T-helper 1 cell treated with Interleukin-12 subunit alpha and Interleukin-12 subunit beta and Interleukin-4 antibody, amounts not matched to agents 30 ng/mL and 1 ng/mL, for 36 hours (primary cell): ENCODE measurements around the gene PLOD1. TPM values are rescaled to one million over a fixed set of nuclear protein-coding genes. Genes with fewer than 3 reads are reported as not detected.
"Not testable (repeated sequence)": the region's sequence is repeated elsewhere in the genome, so short reads cannot be mapped to it uniquely, and the experiment has no call there.

Experiments
- intact Hi-C: fragments of 100-400 bp; cut with micrococcal nuclease; formaldehyde crosslinking; loops from one replicate; pipeline ENCODE4 v1.15.1; 2024
- total RNA-seq: library from RNA; stranded (reverse); gene quantifications from 2 replicates; pipeline ENCODE4 v1.2.3, GENCODE V29; 2022

PLOD1 gene
- total RNA-seq, 1 donor from 2014 or later = 27.0 TPM

DNA sequence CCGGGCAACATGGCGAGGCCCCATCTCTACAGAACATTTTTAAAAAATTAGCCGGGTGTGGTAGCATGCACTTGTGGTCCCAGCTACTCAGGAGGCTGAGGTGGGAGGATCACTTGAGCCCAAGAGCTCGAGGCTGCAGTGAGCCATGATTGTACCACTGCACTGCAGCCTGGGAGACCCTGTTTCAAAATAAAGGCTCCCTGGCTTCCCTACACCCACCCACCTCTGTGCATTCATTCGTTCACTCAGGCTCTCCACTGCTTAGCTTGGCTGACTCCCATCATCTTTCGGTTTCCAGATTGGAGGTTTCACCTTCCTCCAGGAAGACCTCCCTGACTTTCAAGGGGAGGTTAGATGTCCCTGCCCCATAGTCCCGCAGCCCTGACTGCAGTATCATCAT lies 22.5 kb upstream of the PLOD1 start:
- intact Hi-C loops = no loop called here

DNA sequence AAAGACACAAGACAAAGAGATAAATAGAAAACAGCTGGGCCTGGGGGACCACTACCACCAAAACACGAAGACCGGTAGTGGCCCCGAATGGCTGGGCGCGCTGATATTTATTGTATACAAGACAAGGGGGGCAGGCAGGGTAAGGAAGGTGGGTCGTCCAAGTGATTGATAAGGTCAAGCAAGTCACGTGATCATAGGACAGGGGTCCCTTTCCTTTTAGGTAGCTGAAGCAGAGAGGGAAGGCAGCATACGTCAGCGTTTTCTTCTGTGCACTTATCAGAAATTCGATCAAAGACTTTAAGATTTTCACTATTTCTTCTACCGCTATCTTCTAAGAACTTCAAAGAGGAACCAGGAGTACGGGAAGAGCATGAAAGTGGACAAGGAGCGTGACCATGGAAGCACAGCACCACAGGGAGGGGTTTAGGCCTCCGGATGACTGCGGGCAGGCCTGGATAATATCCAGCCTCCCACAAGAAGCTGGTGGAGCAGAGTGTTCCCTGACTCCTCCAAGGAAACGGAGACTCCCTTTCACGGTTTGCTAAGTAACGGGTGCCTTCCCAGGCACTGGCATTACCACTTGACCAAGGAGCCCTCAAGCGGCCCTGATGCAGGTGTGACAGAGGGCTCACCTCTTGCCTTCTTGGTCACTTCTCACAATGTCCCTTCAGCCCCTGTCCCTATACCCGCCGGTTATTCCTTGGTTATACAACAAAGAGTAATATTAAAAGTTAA lies 21.9 kb upstream of the PLOD1 start:
- intact Hi-C loops = not testable (repeated sequence)

DNA sequence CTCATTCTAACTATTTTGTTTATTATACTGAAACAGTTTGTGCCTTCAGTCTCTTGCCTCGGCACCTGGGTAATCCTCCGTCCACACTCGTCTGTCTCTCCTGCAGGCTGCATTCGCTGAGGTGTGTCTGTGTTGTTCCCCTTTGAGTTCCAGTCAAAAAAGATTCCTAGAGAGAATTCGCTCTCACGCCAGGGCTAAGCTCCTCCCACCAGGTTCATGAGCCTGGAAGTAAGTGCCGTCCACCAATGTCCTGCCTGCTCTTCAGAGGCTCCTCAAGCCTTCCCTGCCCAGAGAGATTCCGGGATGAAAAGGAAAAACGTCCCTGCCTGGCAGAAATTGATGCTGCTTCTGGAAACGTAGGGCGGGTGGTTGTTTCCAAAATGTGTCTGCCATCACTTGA lies 21.2 kb upstream of the PLOD1 start:
- intact Hi-C loops = no loop called here

DNA sequence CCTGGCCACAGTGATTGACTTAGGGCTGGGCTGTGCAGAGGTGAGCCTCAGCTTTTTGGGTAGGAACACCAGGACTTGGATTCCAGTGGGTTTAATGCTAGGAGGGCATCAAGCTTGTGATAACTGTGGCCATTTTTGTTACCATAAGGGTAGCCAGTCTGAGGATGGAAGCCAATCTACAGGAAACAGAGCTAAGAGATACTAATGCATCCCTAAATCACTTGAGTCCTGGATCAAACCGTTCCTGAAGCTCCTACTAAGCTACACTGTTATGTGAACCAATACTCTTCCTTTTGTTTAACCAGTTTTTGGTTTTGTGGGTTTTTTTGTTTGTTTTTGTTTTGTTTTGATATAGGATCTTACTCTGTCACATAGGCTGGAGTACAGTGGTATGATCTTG lies 20.5 kb upstream of the PLOD1 start:
- intact Hi-C loops = no loop called here

DNA sequence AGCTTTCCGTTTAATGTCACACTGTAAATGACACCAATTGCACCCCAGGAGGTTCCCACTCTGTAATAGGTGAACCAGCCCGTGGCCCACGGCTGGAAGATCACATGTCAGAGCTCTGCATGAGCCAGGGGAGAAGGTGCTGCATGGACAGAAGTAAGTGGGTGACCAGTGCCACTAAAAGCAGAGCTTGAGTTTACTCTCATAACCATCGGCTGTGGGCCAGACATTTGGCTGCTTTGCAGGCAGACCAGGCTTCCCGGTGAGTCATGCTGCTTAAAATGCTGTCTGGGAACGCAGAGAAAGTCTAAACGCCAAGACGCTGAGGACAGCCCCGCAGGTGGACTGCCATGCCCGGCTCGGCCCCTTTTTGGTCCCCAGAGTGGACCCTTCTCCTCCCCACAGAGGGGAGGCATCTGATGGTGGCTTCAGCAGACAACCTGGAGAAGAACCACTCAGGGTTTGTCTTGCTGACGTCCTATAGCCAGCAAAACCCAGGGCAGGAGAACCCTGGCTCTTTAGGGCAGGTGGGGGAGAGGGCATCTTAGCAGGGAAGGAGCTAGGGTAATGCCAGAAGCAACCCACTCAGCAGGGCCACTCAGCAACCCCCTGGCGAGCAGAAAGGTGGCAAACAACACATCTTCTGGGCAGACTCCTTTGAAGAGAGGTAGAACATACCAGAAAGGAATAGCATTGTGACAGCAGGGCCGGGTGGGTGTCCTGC lies 15.6 kb upstream of the PLOD1 start:
- intact Hi-C loops = no loop called here

DNA sequence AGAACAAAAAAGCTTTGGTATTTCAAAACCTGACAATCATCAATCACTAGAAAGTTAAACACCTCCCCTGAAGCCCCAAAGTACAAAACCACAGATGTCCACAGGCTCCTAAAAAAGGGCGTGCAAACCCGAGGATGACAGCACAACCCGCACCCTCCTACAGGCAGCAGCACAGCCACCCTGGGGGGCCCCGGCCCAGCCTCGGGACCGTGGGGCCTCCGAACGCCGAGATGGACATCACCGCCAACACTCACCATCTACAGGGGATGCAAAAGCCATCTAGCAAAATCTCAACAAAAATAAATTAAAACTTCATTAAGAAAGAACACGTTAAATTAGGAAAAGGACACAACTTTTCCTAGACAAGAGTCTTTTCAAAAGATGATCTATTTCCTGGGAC lies 14.9 kb upstream of the PLOD1 start:
- intact Hi-C loops = no loop called here

DNA sequence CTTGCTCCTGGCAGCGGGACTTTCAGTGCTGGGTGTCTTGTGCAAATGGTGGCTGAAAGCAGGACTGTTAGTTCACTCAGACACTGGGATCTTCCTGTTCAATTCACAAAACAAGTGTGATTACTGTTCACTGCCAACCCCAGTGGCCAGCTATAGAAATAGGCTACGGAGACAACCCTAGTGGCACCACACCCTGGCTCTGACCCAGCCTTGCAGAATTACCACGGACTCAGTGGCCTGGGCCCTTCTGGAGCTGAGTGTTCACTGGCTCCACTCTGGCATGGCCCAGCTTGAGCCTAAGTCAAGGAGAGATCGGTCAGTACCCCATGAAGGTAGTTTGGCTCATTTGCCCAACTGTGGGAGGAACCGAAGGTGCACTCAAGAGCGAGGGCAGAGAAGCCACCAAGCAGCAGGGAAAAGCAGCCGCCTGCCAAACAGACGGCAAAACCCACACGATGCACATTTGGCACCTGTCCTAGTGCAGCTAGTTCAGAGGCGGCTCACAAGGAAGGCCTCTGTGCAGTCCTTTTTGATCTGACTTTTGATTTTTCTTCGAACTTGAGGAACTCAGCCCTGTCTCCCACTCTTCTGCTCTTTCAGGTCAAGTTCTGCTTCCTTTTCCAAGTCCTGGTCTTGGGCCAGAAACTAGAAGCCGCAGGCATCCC lies 14.1 kb upstream of the PLOD1 start:
- intact Hi-C loops = no loop called here

DNA sequence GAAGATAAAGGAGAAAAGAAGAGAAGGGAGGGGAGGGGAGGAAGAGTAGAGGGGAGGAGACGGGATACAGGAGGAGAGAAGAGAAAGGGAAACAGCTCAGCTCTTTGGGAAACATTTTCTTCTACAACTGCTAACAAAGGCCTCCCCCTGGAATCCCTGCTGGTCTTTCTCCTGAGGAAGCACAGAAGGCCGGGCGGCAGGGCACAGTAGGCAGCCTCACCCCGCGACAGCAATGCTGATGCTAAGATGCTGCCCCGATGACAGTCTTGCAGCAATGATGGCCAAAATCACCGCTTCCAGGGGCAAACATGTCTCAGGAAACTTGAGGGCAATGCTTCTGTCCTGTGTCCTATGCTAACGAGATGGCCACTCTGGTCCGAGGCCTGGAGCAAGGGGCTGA lies 13.5 kb upstream of the PLOD1 start:
- intact Hi-C loops = no loop called here

DNA sequence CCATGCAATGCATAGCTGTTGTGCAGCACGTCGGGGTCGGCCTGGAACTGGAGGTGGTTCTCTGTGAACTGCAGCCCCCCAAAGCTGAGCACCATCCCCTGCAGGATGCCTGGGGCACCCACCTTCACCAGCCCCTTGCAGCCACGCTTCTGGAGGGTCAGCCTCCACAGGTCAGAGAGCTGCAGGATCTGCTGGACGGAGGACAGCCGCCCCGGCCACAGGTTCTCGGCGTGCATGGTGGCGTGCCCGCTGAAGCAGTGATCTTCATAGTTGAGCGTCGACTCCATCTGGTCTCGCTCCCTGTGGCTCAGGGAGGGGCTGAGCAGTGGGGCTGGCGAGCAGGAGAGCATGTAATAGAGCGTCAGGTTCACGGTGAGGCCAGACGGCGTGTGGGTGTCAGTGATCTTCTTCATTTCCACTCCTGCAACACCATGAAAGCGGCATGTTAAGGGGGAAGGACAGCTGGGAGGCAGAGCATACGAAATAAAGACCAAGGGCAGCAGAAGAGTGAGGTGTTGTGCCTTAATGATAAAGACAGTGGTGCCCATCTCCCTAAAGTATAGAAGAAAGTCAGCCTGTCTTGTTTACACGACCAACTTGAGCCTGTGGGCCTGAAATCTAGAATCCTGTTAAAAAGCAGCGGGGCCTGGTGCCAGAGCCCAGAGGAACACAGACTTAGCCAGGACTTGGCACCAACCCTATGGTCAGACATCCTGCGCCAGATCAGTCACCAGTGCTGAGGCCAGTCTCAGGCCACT lies 11.3 kb upstream of the PLOD1 start:
- intact Hi-C loops = no loop called here

DNA sequence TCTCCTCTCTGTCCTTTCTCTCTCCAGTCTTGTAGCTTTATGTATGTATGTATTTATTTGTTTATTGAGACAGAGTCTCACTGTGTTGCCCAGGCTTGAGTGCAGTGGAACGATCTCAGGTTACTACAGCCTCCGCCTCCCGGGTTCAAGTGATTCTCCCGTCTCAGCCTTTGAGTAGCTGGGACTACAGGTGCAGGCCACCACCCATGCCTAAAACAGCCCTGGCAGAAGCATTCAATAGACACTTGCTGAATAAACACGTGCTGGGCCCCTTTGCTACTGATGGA lies 10.7 kb upstream of the PLOD1 start:
- intact Hi-C loops = no loop called here

DNA sequence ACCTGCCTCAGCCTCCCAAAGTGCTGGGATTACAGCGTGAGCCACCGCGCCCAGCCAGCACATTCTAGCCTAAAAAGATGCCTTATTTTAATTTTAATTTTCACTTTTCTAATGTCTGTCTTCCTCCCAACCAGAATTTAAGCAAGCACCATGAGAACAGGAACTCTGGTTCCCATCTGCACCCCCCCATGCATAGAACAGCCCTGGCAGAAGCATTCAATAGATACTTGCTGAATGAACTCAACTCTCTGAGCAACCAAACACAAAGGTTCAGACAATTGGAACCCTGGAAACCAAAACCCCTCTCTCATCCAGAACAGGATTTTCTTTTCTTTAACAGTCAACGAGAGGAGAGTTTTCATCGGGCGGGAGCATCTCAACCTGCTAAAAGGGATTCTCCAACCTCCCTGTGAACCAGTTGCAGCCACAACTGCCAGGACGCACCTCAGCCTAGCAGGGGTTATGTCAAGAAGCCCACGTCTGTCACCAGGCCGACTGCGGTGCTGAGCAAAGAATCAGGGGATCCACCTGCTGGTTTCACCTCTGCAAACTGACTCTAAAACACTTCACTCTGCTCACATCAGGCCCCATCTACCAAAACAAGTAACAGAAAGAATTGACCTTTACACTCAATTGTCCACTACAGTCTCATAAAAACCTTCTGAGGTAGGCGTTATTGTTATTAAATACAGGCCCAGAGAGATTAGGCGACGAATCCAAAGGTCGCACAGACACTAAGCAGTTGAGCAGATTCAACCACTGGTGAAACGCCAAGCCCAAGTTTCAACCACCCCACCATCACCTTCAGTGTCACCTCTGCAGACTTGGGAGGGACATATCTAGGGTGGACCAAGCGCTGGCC lies 10.0 kb upstream of the PLOD1 start:
- intact Hi-C loops = no loop called here

DNA sequence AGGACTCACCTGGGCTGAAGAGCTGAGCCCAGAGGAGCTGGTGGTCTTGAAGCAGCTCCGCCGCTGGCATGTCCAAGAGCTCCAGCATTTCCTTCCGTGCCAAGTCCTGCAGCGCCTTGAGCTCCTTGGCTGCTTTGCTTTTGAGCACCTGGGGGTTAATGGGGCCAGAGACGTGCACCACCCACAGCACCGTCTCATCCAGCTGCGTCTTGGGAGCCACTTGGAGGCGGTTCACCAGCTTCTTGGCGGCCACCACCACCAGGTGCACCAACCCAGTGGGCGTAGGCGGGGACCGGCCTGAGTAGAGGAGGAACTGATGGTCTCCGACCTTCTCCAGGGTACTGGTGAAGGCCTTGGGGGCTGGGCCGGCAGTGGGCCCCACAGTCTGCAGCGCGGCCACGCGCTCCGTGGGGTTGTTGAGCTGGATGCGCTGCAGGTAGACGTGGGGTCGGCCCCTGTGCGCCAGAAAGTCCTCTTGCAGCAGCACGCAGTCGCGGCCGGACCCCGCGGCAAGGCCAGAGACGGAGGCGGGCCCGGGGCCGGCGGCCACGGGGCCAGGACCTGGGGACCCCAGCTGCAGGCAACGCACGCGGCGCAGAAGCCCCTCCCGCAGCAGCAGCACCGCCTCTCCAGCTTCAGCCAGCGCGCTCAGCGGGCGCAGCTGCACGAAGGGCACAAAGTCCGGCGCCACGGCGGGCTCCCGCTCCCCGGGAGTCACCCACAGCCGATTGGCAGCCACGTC lies 9.2 kb upstream of the PLOD1 start:
- intact Hi-C loops = not testable (repeated sequence)

DNA sequence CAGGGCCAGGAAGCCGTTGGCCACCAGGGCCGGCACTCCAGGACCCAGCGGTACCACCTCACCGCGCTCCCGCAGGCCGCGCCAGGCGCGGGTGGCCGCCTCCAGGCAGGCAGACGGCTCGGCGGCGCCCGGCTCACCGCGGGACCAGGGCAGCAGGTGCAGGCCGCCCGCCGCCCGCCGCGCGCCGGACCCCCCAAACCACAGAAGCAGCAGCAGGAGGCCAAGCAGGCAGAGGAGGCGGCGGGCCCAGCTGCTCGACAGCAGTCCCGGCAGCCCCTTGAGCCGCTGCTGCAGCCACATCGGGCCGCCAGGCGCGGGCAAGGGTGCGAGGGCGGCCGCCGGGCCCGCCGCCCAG lies 8.6 kb upstream of the PLOD1 start:
- intact Hi-C loops = loop anchor here (1.0 kb wide), 6 partner anchors 8 to 664 kb away; partner anchors contain the start of genes CLCN6, MFN2, MIIP and MTOR

DNA sequence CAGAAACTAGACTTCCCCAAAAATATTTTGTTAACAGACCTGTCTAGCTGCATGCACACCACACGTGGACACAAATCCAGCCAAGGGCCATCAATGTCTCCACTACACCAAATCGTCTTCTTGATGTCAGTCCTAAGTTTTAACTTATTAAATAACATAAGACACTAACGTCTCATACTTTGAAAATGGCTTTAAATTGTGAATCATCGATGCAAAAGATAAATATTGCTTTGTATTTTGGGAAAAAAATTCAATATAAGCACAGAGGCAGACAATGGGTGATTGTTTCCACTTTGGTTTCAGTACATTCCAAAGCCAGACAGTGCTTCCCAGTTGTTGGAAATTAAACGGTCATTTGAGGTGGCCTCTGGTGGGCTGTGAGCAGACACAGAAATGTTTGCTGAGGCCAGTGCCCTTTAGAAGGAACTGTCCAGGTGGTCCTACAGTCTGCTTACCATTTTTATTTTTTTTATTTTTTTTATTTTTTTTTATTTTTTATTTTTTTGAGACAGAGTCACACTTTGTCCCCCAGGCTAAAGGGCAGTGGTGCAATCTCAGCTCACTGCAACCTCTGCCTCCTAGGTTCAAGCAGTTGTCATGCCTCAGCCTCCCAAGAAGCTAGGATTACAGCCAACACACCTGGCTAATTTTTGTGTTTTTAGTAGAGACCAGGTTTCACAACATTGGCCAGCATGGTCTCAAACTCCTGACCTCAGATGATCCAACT lies 6.5 kb upstream of the PLOD1 start:
- intact Hi-C loops = no loop called here

DNA sequence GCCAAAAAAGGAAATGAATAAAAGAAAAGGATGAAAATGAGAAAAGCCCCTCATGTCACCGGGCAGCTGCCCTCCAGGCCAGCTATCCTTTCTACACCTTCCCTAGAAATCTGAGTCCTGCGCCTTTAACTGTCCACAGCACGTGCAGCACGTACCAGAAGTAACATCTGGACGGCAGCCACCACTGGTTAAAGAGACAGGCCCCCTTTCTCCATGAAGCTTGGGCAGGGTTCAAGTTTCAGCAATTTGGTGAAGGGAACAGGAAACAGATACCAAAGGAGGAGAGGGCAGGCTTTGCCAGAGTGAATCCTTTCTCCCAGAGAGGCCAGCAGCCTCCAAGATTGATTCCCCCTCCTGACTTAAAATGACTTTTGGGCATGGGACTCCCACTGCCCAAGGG lies 4.7 kb upstream of the PLOD1 start:
- intact Hi-C loops = no loop called here

DNA sequence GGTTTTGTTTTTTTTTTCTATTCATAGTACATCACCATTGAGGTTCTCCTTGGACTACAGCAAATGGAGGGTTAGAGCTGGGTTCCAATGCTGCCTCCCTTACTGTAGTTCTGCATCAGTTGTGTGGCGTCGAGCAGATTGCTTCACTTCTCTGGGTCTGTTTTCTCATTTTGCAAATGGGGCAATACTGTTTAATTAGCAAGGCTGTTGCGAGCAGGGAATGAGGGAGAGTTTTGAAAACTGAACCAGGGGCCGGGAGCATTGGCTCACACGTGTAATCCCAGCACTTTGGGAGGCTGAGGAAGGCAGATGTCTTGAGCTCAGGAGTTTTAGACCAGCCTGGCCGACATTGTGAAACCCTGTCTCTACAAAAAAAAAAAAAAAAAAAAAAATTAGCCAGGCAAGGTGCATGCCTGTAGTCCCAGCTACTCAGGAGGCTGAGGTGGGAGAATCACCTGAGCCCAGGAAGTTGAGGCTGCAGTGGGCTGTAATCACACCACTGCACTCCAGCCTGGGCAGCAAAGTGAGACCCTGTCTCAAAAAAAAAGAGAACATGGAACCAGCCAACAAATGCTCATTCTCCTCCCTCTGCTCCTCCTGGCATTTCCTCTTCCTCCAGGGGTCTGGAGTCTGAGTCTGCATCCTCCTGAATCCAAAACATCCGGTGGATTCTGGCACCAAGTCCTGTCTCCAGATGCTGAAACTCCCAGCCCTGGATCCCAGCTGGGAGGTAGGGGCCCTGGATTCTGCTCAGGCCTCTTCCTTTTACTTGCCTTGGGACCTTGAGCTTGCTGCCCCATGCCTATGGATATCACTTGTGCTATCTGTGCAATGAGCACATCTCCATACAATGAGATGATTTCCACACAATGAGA lies 3.7 kb upstream of the PLOD1 start:
- intact Hi-C loops = no loop called here

DNA sequence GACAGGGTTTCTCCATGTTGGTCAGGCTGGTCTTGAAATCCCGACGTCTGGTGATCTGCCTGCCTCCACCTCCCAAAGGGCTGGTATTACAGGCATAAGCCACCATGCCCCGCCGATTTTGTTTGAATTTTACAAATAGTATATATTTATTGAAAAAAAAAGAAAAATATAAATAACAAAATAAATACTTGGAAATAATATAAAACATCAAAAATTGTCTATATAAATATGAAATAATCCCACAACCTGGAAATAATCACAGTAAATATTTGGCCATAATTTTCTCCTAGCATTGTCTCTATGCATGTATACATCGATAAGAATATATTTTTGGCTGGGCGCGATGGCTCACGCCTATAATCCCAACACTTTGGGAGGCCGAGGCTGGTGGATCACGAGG lies 2.7 kb upstream of the PLOD1 start:
- intact Hi-C loops = no loop called here

DNA sequence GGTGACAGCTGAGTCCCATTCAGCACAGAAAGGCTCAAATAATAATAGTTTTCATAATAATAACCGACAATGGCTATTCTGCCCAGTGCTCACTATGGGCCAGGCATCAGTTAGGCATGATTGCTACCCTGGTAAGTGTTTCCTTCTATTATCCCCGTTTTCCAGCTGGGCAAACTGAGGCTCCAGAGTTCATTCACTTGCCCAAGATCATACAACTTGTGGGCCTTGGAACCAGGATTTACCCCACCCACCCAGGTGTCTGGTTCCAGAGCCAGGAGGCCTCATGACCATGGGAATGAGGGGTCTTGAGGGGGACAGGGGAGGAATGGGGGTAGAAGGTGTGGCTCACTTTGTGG lies 518 bp downstream of the PLOD1 start:
- intact Hi-C loops = no loop called here

DNA sequence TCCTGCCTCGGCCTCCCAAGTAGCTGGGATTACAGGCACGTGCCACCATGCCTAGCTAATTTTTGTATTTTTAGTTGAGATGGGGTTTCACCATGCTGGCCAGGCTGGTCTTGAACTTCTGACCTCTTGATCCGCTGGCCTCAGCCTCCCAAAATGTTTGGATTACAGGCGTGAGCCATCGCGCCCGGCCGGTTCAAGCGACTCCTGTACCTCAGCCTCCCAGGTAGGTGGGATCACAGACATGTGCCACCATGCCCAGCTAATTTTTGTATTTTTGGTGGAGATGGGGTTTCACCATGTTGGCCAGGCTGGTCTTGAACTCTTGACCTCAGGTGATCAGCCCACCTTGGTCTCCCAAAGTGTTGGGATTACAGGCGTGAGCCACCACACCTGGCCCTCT lies 1.2 kb downstream of the PLOD1 start:
- intact Hi-C loops = not testable (repeated sequence)
